ENCODE results near the gene ATF7. TPM values are rescaled to one million over a fixed set of nuclear protein-coding genes. Genes with fewer than 3 reads are reported as not detected.
"Not testable (repeated sequence)": the region's sequence is repeated elsewhere in the genome, so short reads cannot be mapped to it uniquely, and the experiment has no call there.

ATF7 gene
- total and polyA plus RNA-seq, 2 donors (not counting 3 experiments of a cell fraction or from before 2014, with no cell fraction given), result 36.0 to 68.5 TPM

GRCh38 chr12:53651737-53652136 is 25.6 kb upstream of the ATF7 start:
- Histone ChIP-seq H3K79me2 (ENCODE audit: control insufficient read depth, insufficient read depth, low read length) (no peaks in the 10 kb centered on the region), H3K4me1 (ENCODE audit: control insufficient read depth, extremely low read depth, insufficient read depth, low read length) (no peaks in the 10 kb centered on the region), H3K4me3 (replicated peaks in 1 of 3; ENCODE audit: insufficient read depth in 1 of 3, low read depth in 1 of 3, low read length in 3 of 3) (no peak overlapping the region), H3K9me3 (replicated peaks; ENCODE audit: control insufficient read depth, insufficient read depth, low read length) (no peaks in the 10 kb centered on the region), H3K36me3 (ENCODE audit: control insufficient read depth in 2 of 2, extremely low read depth in 1 of 2, insufficient read depth in 2 of 2, low read length in 2 of 2) (no peaks in the 10 kb centered on the region), H2AFZ (ENCODE audit: low read depth, low read length) (no peak overlapping the region), H3K27ac (ENCODE audit: insufficient read depth, low read depth, low read length) (no peak overlapping the region), H3K9me1 (replicated peaks; ENCODE audit: control insufficient read depth, extremely low read depth, insufficient read depth, low read length) (no peaks in the 10 kb centered on the region), H4K20me1 (replicated peaks; ENCODE audit: control insufficient read depth, extremely low read depth, insufficient read depth, low read length) (no peaks in the 10 kb centered on the region), H3K27me3 (ENCODE audit: control insufficient read depth in 2 of 2, insufficient read depth in 2 of 2, low read length in 2 of 2) (no peaks in the 10 kb centered on the region), H3K9ac (replicated peaks; ENCODE audit: extremely low read depth, insufficient read depth, low read length) (no peak overlapping the region), H3K4me2 (ENCODE audit: insufficient read depth, low read length) (no peak overlapping the region)
- BruUV-seq (replicated peaks), result no TSS peak
- dilution Hi-C loops (cut with MboI; ENCODE audit: extremely low pct_ligation_motif_present, low sequenced_read_pairs) (no loop called here), intact Hi-C loops (cut with micrococcal nuclease) (no loop called here)
- TF ChIP-seq EZH2 (IDR thresholded peaks at IDR 0.05; ENCODE audit: borderline replicate concordance, low read depth, low read length, severe bottlenecking), result no peak
- no peak for TF ChIP-seq MYC (IDR thresholded peaks at IDR 0.05; ENCODE audit: low read depth, low read length)
- no peak for TF ChIP-seq FOS (IDR thresholded peaks at IDR 0.05; ENCODE audit: borderline replicate concordance, insufficient read depth, low read length)
- TF ChIP-seq POLR2A (IDR thresholded peaks at IDR 0.05; ENCODE audit: low read depth, low read length), result no peak
- TF ChIP-seq POLR2AphosphoS5 (IDR thresholded peaks at IDR 0.05; ENCODE audit: insufficient read depth, low read depth, low read length), result no peak
- no peak for TF ChIP-seq CTCF (IDR thresholded peaks at IDR 0.05; ENCODE audit: extremely low read depth in 1 of 2, insufficient read depth in 1 of 2, low read depth in 1 of 2, low read length in 2 of 2)
- no peak for TF ChIP-seq JUN (IDR thresholded peaks at IDR 0.05; ENCODE audit: borderline replicate concordance, insufficient read depth, insufficient read length, low read depth)
- TF ChIP-seq GATA2 (IDR thresholded peaks at IDR 0.05; ENCODE audit: insufficient read depth, insufficient read length, low read depth, low read length), result no peak
- no peak for TF ChIP-seq MAX (IDR thresholded peaks at IDR 0.05; ENCODE audit: insufficient read depth, insufficient read length)
- ChIA-PET POLR2A (no interaction called here), CTCF (interaction anchor here (0.7 to 1.5 kb wide), 2 partner anchors 18 to 108 kb away, joined by 3 read pairs; no protein-coding TSS in a partner anchor)
- no peak for DNase-seq (ENCODE audit: low read depth, low spot score)
- no peak for FAIRE-seq

DNA sequence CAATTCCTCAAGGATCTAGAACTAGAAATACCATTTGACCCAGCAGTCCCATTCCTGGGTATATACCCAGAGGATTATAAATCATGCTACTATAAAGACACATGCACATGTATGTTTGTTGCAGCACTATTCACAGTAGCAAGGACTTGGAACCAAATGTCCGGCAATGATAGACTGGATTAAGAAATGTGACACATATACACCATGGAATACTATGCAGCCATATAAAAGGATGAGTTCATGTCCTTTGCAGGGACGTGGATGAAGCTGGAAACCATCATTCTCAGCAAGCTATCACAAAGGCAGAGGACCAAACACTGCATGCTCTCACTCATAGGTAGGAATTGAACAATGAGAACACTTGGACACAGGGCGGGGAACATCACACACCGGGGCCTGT is 20.1 kb upstream of the ATF7 start:
- CTCF ChIA-PET, result interaction anchor here (0.8 kb wide), 1 partner anchor 9 kb away, joined by 3 read pairs; no protein-coding TSS in a partner anchor
- BruUV-seq (replicated peaks); H3K4me3 ChIP-seq (replicated peaks in 1 of 3; ENCODE audit: insufficient read depth in 1 of 3, low read depth in 1 of 3, low read length in 3 of 3); H3K36me3 ChIP-seq (ENCODE audit: control insufficient read depth in 2 of 2, extremely low read depth in 1 of 2, insufficient read depth in 2 of 2, low read length in 2 of 2); POLR2A ChIA-PET; H3K79me2 ChIP-seq (ENCODE audit: control insufficient read depth, insufficient read depth, low read length); H3K27ac ChIP-seq (ENCODE audit: insufficient read depth, low read depth, low read length); intact Hi-C loops (cut with micrococcal nuclease); DNase-seq (ENCODE audit: low read depth, low spot score); H3K4me2 ChIP-seq (ENCODE audit: insufficient read depth, low read length); H3K9ac ChIP-seq (replicated peaks; ENCODE audit: extremely low read depth, insufficient read depth, low read length); FAIRE-seq; H3K9me1 ChIP-seq (replicated peaks; ENCODE audit: control insufficient read depth, extremely low read depth, insufficient read depth, low read length); H3K27me3 ChIP-seq (ENCODE audit: control insufficient read depth in 2 of 2, insufficient read depth in 2 of 2, low read length in 2 of 2); dilution Hi-C loops (cut with MboI; ENCODE audit: extremely low pct_ligation_motif_present, low sequenced_read_pairs); H4K20me1 ChIP-seq (replicated peaks; ENCODE audit: control insufficient read depth, extremely low read depth, insufficient read depth, low read length); H3K4me1 ChIP-seq (ENCODE audit: control insufficient read depth, extremely low read depth, insufficient read depth, low read length); H3K9me3 ChIP-seq (replicated peaks; ENCODE audit: control insufficient read depth, insufficient read depth, low read length); H2AFZ ChIP-seq (ENCODE audit: low read depth, low read length): not testable (repeated sequence)
